ENCODE measurements around the gene PPRC1. TPM values are rescaled to one million over a fixed set of nuclear protein-coding genes. Genes with fewer than 3 reads are reported as not detected.
A peak's percentile ranks its signal among the peaks of the same experiment; 100 is the strongest.

The PPRC1 gene
- total RNA-seq, 1 experiment from 2014 or later, result 43.9 TPM

DNA sequence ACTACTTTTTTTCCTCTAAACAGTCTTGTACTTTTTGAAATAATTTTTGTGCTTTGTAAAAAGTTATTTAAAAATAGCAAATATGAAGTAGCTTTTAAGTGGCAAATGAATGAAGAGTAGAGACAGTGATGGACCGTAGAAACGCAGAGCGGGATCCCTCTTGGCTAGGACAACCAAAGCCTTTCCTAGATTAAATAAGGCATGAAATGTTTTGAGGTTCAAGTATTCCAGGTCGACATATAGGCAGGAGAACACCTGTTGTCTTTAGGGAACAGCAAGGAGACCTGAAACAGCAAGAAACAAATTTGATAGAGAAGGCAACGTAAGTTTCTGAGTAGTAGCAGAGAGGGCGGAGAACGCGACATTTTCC is 662 bp upstream of the PPRC1 start:
- DNase-seq, result no peak
- Mint-ChIP-seq H3K27ac (ENCODE audit: unreplicated experiment) (peak overlapping the region; percentile 99), H3K36me3 (ENCODE audit: insufficient read depth, unreplicated experiment) (peaks cover 20% of the 10 kb centered on the region), H3K4me3 (ENCODE audit: low read depth, unreplicated experiment) (peak overlapping the region; percentile 98), H3K4me1 (ENCODE audit: low read depth, unreplicated experiment) (peaks cover 18% of the 10 kb centered on the region), H3K27me3 (ENCODE audit: unreplicated experiment) (no peaks in the 10 kb centered on the region), H3K9me3 (ENCODE audit: low read depth, unreplicated experiment) (no peaks in the 10 kb centered on the region)
- no TSS peak for BruUV-seq (replicated peaks)
- TF ChIP-seq CTCF (IDR thresholded peaks at IDR 0.05; ENCODE audit: unreplicated experiment), result no peak
- intact Hi-C loops (cut with micrococcal nuclease; ENCODE audit: unreplicated experiment), result loop anchor here (2.0 kb wide), 1 partner anchor 21 kb away; the partner anchor contains the start of gene NOLC1
- CTCF ChIA-PET, result no interaction called here

DNA sequence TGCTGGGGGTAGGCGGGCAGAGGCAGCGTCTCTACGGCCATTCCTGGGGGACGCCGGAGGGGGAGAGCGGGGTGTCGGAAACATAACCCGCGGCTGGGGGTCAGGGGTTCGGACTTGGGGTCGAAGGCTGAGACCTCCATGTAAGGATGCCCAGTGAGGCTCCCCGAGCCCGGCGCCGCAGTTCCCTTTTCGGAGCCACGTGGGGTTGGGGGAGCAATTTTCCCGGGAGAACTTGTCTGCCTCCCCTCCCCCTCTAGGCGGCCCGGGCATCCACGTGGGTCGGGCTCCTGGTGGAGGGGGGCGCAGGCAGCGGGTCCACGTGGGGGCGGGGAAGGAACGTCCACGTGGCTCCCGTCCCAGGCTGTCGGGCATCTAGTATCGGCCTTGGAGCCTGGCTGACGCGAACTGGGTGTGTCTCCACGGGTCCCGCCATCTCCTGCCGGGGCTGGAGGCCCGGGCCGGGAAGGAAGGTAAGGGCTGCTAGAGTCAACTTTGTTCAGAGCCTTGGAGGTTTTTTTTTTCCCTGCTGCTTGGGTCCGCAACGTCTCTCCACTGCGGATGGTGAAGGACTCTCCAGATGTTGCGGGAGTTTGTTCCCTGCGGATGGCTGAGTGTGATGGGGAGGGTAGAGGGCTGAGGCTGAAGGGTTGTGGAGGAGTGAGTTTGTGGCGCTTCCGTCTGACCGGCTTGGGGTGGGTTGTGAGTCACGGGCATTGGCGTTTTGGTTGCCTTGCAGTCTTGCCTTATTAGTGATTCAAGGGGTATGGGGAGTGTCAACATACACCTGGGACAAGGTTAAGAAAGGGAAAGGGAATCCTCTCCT is 744 bp downstream of the PPRC1 start:
- Mint-ChIP-seq H3K9me3 (ENCODE audit: low read depth, unreplicated experiment) (no peaks in the 10 kb centered on the region), H3K27ac (ENCODE audit: unreplicated experiment) (peak overlapping the region; percentile 99), H3K27me3 (ENCODE audit: unreplicated experiment) (no peaks in the 10 kb centered on the region), H3K4me3 (ENCODE audit: low read depth, unreplicated experiment) (peak overlapping the region; percentile 98), H3K36me3 (ENCODE audit: insufficient read depth, unreplicated experiment) (peaks cover 24% of the 10 kb centered on the region), H3K4me1 (ENCODE audit: low read depth, unreplicated experiment) (peaks cover 18% of the 10 kb centered on the region)
- CTCF ChIA-PET, result no interaction called here
- TSS peak; percentile 91 for BruUV-seq (replicated peaks)
- no peak for TF ChIP-seq CTCF (IDR thresholded peaks at IDR 0.05; ENCODE audit: unreplicated experiment)
- peak; percentile 69 for DNase-seq
- intact Hi-C loops (cut with micrococcal nuclease; ENCODE audit: unreplicated experiment), result loop anchor here (2.0 kb wide), 1 partner anchor 19 kb away; the partner anchor contains the start of gene NOLC1

DNA sequence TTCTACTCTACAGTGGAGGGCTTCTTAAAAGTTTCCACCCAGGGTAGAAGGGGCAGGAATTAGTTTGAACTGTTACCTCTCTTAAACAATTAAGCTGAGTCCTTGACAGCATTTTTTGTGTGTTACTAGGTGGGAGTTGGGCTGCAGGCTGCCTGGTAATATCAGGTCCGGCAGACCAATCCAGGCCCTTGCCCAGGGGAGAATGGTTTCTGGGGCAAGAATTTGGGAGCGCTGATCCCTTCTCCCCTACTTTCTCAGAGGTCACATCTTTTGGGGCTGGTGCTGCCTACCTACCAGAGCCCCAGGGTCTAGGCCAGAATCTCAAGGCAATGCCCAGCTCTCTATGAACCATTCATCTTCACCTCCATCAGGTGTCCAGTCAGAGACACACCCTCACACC is 1.6 kb downstream of the PPRC1 start:
- intact Hi-C loops (cut with micrococcal nuclease; ENCODE audit: unreplicated experiment), result no loop called here
- H3K36me3 Mint-ChIP-seq (ENCODE audit: insufficient read depth, unreplicated experiment), result peaks cover 32% of the 10 kb centered on the region

DNA sequence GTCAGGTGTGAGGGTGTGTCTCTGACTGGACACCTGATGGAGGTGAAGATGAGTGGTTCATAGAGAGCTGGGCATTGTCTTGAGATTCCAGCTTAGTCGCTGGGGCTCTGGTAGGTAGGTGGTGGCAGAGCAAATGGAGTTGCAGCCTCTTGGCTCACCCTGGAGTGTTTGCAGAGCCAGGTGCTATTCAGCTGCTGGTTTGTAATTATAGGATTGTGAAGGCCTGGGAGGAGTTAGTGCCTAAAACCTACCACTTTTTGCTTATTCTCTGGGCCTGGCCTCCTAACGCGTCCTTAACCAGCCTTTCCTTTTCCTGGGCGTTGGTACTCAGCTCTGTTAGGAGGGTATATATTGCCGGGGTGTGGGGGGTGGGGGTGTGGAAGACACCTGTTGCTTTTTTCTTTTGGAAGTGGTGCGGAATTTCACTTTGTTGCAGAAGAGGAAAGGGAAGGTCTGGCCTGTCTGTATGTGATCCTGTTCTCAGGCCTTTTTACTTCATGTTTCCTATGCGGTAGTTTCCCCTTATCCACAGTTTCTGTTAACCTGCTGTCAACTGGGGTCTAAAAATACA is 3.2 kb downstream of the PPRC1 start:
- Mint-ChIP-seq H3K27ac (ENCODE audit: unreplicated experiment) (no peak overlapping the region), H3K36me3 (ENCODE audit: insufficient read depth, unreplicated experiment) (peaks cover 44% of the 10 kb centered on the region), H3K4me3 (ENCODE audit: low read depth, unreplicated experiment) (no peak overlapping the region), H3K27me3 (ENCODE audit: unreplicated experiment) (no peaks in the 10 kb centered on the region), H3K9me3 (ENCODE audit: low read depth, unreplicated experiment) (no peaks in the 10 kb centered on the region), H3K4me1 (ENCODE audit: low read depth, unreplicated experiment) (peaks cover 18% of the 10 kb centered on the region)
- TF ChIP-seq CTCF (IDR thresholded peaks at IDR 0.05; ENCODE audit: unreplicated experiment), result no peak
- intact Hi-C loops (cut with micrococcal nuclease; ENCODE audit: unreplicated experiment), result no loop called here
- no TSS peak for BruUV-seq (replicated peaks)
- DNase-seq, result no peak
- CTCF ChIA-PET, result no interaction called here

More for the DNA sequence above, 1.6 kb downstream of the PPRC1 start:
- no peaks in the 10 kb centered on the region for H3K27me3 Mint-ChIP-seq (ENCODE audit: unreplicated experiment)
- no peaks in the 10 kb centered on the region for H3K9me3 Mint-ChIP-seq (ENCODE audit: low read depth, unreplicated experiment)
- peak overlapping the region; percentile 99 for H3K27ac Mint-ChIP-seq (ENCODE audit: unreplicated experiment)
- peaks cover 18% of the 10 kb centered on the region for H3K4me1 Mint-ChIP-seq (ENCODE audit: low read depth, unreplicated experiment)
- DNase-seq, result no peak
- H3K4me3 Mint-ChIP-seq (ENCODE audit: low read depth, unreplicated experiment), result peak overlapping the region; percentile 98
- CTCF ChIA-PET, result interaction anchor here (0.7 kb wide), 1 partner anchor 298 kb away, joined by 3 read pairs; the partner anchor contains the start of gene CUEDC2
- BruUV-seq (replicated peaks), result TSS peak; percentile 66
- no peak for TF ChIP-seq CTCF (IDR thresholded peaks at IDR 0.05; ENCODE audit: unreplicated experiment)

All from Calu3 (cell line).